HepG2 (cell line): ENCODE measurements around the gene SLC16A3. TPM values are rescaled to one million over a fixed set of nuclear protein-coding genes. Genes with fewer than 3 reads are reported as not detected.
A peak's percentile ranks its signal among the peaks of the same experiment; 100 is the strongest.

ENCODE experiments used
- ATF6 ChIP-seq: sonication (generic); formaldehyde crosslinking; conservative IDR thresholded peaks from 2 replicates; pipeline ENCODE4 v1.4.0; 2020; ENCODE audit warnings: missing genetic modification reagents
- BORCS8-MEF2B ChIP-seq: sonication (generic); formaldehyde crosslinking; IDR thresholded peaks from 2 replicates; pipeline ENCODE4 v1.8.0; 2022; ENCODE audit warnings: mild to moderate bottlenecking, missing genetic modification reagents
- GATAD2A ChIP-seq: IDR thresholded peaks from 2 replicates; pipeline ENCODE4 v1.6.1; 2016
- ISX ChIP-seq: sonication (generic); formaldehyde crosslinking; conservative IDR thresholded peaks from 2 replicates; pipeline ENCODE4 v1.5.0; 2020; ENCODE audit warnings: missing genetic modification reagents
- MXI1 ChIP-seq: IDR thresholded peaks from 3 replicates; pipeline ENCODE4 v1.6.1; 2012; ENCODE audit warnings: low read depth, low read length, inconsistent platforms, borderline replicate concordance
- PAXIP1 ChIP-seq: sonication (generic); formaldehyde crosslinking; conservative IDR thresholded peaks from 2 replicates; pipeline ENCODE4 v1.4.0; 2020; ENCODE audit warnings: mild to moderate bottlenecking, missing genetic modification reagents, moderate library complexity
- PRMT3 ChIP-seq: sonication (generic); formaldehyde crosslinking; IDR thresholded peaks from 2 replicates; pipeline ENCODE4 v1.8.1; 2022; ENCODE audit warnings: low read depth, mild to moderate bottlenecking, moderate library complexity, missing genetic modification reagents, borderline replicate concordance
- RXRA ChIP-seq: sonication (generic); formaldehyde crosslinking; IDR thresholded peaks from 2 replicates; pipeline ENCODE4 v1.5.1; 2020; ENCODE audit warnings: missing genetic modification reagents
- SIX1 ChIP-seq: sonication (generic); formaldehyde crosslinking; IDR thresholded peaks from 2 replicates; pipeline ENCODE4 v1.4.0; 2020; ENCODE audit warnings: missing genetic modification reagents, borderline replicate concordance
- TARDBP ChIP-seq: sonication (generic); formaldehyde crosslinking; IDR thresholded peaks from 2 replicates; pipeline ENCODE4 v1.8.0; 2022; ENCODE audit warnings: mild to moderate bottlenecking, missing genetic modification reagents
- TBL1XR1 ChIP-seq: fragments of 150-350 bp; IDR thresholded peaks from 2 replicates; pipeline ENCODE4 v1.6.1; 2014; ENCODE audit warnings: borderline replicate concordance, low read length; ENCODE audit not compliant: partially characterized antibody
- TFAP4 ChIP-seq: sonication (generic); IDR thresholded peaks from 2 replicates; pipeline ENCODE4 v1.6.1; 2016; ENCODE audit warnings: low read depth, borderline replicate concordance
- ZFP36L2 ChIP-seq: sonication (generic); formaldehyde crosslinking; IDR thresholded peaks from 2 replicates; pipeline ENCODE4 v1.4.0; 2020; ENCODE audit warnings: missing genetic modification reagents
- ZMAT3 ChIP-seq: sonication (generic); formaldehyde crosslinking; conservative IDR thresholded peaks from 2 replicates; pipeline ENCODE4 v1.7.0; 2021; ENCODE audit warnings: missing genetic modification reagents
- ZNF251 ChIP-seq: sonication (generic); formaldehyde crosslinking; IDR thresholded peaks from 2 replicates; pipeline ENCODE4 v1.9.0; 2021; ENCODE audit warnings: mild to moderate bottlenecking, missing genetic modification reagents
- ZNF280B ChIP-seq: sonication (generic); formaldehyde crosslinking; IDR thresholded peaks from 2 replicates; pipeline ENCODE4 v1.5.0; 2020; ENCODE audit warnings: missing genetic modification reagents, mild to moderate bottlenecking, borderline replicate concordance
- ZNF296 ChIP-seq: sonication (generic); formaldehyde crosslinking; conservative IDR thresholded peaks from 2 replicates; pipeline ENCODE4 v1.5.0; 2020; ENCODE audit warnings: mild to moderate bottlenecking, missing genetic modification reagents
- ZNF343 ChIP-seq: sonication (generic); formaldehyde crosslinking; IDR thresholded peaks from 2 replicates; pipeline ENCODE4 v1.4.0; 2020; ENCODE audit warnings: mild to moderate bottlenecking, missing genetic modification reagents
- ZNF652 ChIP-seq: IDR thresholded peaks from 2 replicates; pipeline ENCODE4 v1.6.1; 2016; ENCODE audit warnings: low read depth, borderline replicate concordance
- ZNF670 ChIP-seq: sonication (generic); formaldehyde crosslinking; IDR thresholded peaks from 2 replicates; pipeline ENCODE4 v1.8.0; 2022; ENCODE audit warnings: mild to moderate bottlenecking, missing genetic modification reagents, borderline replicate concordance
- ZSCAN29 ChIP-seq: sonication (generic); formaldehyde crosslinking; conservative IDR thresholded peaks from 2 replicates; pipeline ENCODE4 v1.4.0; 2020; ENCODE audit warnings: mild to moderate bottlenecking, missing genetic modification reagents
- polyA plus RNA-seq, 8 experiments: library from polyadenylated mRNA; depleted of rRNA in 3 of 8; stranded (reverse) in 7 of 8; unstranded in 1 of 8; fragments of >200 nt; fragmentation: Illumina TruSeq in 4 of 8; extraction: Trizol in 4 of 8; gene quantifications; 2 replicates each; pipeline versions ENCODE4 v1.2.1 to v1.2.3, GENCODE V29; 2011 to 2016; ENCODE audit warnings: low read depth in 4 of 8, missing spikeins in 1 of 8, mixed read lengths in 1 of 8; ENCODE audit not compliant: insufficient read depth in 1 of 8
- total RNA-seq, 5 experiments: library from RNA; depleted of rRNA; stranded (reverse); fragments of >200 nt; fragmentation: Illumina TruSeq; extraction: Trizol; gene quantifications; 2 replicates each; pipeline ENCODE4 v1.2.3, GENCODE V29; 2016; ENCODE audit warnings: low read depth in 1 of 5

The SLC16A3 gene
- total and polyA plus RNA-seq, 2 of the 13 experiments (the other 11 are each of a cell fraction or from before 2014, with no cell fraction given): 242 to 349 TPM

GRCh38 chr17:82239926-82240505, 11.2 kb downstream of the SLC16A3 start (continued):
- TF ChIP-seq GATAD2A (CRISPR knock-in tag) (peak; percentile 80), ATF6 (CRISPR knock-in tag) (no peak; the same call in 1 of the 2 replicates), TBL1XR1 (peak; percentile 13), TARDBP (CRISPR knock-in tag) (peak; percentile 58; the same call in 1 of the 2 replicates), ZNF343 (CRISPR knock-in tag) (peak; percentile 20; the same call in 1 of the 2 replicates), PRMT3 (CRISPR knock-in tag) (peak; percentile 19; the same call in 1 of the 2 replicates), ZMAT3 (CRISPR knock-in tag) (peak; percentile 88; the same call in 1 of the 2 replicates), ZNF652 (CRISPR knock-in tag) (0 out of 2 replicates have a peak, but pooled peaks have one; percentile 3), ZNF280B (peak; percentile 82; the same call in 1 of the 2 replicates), ISX (CRISPR knock-in tag) (no peak), ZNF251 (peak; percentile 38; the same call in 1 of the 2 replicates), ZNF670 (peak; percentile 97), ZSCAN29 (peak; percentile 67; the same call in 1 of the 2 replicates), TFAP4 (peak; percentile 94), SIX1 (CRISPR knock-in tag) (no peak), MXI1 (peak; percentile 72; the same call in 1 of the 3 replicates), RXRA (peak; percentile 94), BORCS8-MEF2B (CRISPR knock-in tag) (peak; percentile 62), ZFP36L2 (CRISPR knock-in tag) (no peak), PAXIP1 (peak; percentile 84), ZNF296 (CRISPR knock-in tag) (peak; percentile 86; the same call in 1 of the 2 replicates)
